ENCODE results near the gene PKP3.

DNA sequence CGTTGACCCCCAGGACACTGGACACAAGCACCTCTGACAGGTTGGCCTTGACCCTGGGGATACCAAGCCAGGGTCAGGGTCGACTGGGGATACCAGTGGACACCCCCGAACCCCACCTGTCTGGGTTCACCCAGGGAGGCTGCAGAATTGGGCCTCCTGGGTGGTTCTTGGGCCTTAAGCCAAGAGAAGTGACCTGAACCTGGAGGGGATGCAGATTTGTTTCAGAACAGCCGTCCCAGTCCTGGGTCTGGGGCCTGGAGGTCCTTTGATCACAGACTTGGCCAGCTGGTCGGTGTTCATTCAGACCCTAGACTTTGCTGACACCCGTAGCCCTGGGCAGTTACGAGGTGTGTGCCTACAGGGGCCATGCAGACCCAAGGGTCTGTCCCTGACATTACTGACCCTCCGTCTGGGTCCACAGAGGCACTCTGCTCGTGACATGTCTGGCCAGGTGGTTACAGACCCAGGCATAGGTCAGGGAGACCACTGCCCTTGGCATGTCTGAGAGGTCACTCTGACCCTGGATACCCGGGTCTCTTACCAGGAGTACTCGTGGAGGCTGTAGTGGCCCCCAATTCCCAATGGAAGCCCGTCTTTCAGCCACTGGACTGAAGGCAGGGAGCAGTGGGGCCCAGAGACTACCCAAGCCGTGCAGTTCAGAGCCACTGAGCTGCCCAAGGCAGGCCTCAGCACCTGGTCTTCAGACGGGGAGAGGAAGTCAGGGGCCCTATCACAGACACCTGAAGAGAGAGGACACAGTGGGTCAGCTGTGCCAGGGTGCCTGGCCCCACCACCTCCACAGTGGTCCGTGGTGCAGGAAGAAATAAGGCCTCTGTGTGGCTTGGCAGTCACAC is 14.4 kb downstream of the PKP3 start:
- TF ChIP-seq RAD21 (CRISPR knock-in tag; conservative IDR thresholded peaks at IDR 0.05 in 1 of 2, IDR thresholded peaks at IDR 0.05 in 1 of 2) = no peak
- TF ChIP-seq ZNF165 (CRISPR knock-in tag; IDR thresholded peaks at IDR 0.05; ENCODE audit: borderline replicate concordance) = no peak
- no peak for TF ChIP-seq STAG1 (CRISPR knock-in tag; IDR thresholded peaks at IDR 0.05; ENCODE audit: borderline replicate concordance)
- TF ChIP-seq HDAC6 (IDR thresholded peaks at IDR 0.05; ENCODE audit: low read depth, low read length) = no peak
- no peak for TF ChIP-seq KHSRP (IDR thresholded peaks at IDR 0.05)
- TF ChIP-seq NCOA4 (IDR thresholded peaks at IDR 0.05; ENCODE audit: partially characterized antibody) = no peak

Data from K562 (cell line).